ENCODE data around the gene MYL3. TPM values are rescaled to one million over a fixed set of nuclear protein-coding genes. Genes with fewer than 3 reads are reported as not detected.
"Not testable (repeated sequence)": the region's sequence is repeated elsewhere in the genome, so short reads cannot be mapped to it uniquely, and the experiment has no call there.

MYL3 gene
- total RNA-seq, 1 donor from 2014 or later: 33.1 TPM

DNA sequence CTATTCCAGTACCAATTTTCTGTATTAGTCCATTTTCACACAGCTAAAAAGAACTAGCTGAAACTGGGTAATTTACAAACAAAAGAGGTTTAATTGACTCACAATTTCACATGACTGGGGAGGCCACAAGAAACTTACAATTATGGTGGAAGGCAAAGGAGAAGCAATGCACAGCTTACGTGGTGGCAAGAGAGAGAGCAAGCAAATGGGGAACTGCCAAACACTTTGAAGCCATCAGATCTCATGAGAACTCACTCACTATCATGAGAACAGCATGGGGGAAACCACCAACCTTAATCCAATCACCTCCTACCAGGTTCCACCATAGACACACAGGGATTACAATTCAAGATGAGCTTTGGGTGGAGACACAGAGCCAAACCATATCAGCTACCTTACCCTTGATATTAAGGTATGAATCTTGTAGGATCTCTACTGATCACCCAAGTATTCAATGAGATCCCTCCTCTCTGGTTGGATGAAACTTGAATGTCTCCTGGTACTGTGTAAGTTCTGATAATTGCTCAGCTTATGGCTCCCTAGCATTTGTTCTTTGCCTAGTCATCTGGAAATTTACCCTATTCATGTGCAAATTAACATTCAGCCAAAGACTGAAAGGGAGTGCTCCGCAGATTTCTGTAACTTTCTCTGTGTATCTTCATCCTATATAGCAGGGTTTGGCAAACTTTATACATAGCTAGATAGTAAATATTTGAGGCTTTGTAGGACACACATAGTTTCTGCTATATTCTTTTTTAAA is 38.9 kb downstream of the MYL3 start:
- no peak for DNase-seq

DNA sequence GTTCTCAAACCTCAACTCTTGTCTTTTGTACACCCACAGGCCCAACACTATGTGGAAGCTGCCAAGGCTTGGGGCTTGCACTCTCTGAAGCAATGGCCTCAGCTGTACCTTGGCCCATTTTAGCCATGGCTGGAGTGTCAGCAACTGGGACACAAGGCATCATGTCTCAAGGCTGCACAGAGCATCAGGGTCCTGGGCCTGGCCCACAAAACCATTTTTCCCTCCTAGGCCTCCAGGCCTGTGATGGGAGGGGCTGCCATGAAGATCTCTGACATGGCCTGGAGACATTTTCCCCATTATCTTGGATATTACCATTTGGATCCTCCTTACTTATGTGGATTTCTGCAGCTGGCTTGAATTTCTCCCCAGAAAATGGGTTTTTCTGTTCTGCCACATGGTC is 39.9 kb downstream of the MYL3 start:
- not testable (repeated sequence) for DNase-seq

GRCh38 chr3:46821553-46821952 is 41.7 kb downstream of the MYL3 start:
- no peak for DNase-seq

DNA sequence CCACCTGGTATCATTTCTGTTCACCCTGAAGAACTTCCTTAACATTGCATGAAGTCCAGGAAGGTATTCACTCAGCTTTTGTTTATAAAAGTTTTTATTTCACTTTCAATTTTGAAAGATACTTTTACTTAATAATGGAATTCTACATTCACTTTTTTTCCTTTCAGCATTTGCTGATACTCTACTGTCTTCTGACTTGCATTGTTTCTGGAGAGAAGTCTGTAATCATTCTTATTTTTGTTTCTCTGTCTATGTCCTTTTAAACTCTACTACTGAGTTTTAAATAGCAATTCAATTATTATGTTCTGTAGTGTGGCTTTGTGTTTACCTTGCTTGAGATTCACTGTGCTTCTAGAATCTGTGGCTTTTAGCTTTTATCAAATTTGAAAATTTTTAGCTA is 42.4 kb downstream of the MYL3 start:
- no peak for DNase-seq

- DNase-seq: peak; percentile 79
Observed at GRCh38 chr3:46812237-46812791, 50.9 kb downstream of the MYL3 start.

- no peak for DNase-seq
Observed at GRCh38 chr3:46811615-46812236, 51.5 kb downstream of the MYL3 start.

- DNase-seq: not testable (repeated sequence)
Observed at GRCh38 chr3:46808766-46809165, 54.5 kb downstream of the MYL3 start.

Other genes with a start within 250 kb of the MYL3 start
- 39.8 TPM for gene ALS2CL, start 169.8 kb downstream of the MYL3 start, total RNA-seq
- gene TMIE, start 162.1 kb downstream of the MYL3 start, total RNA-seq: not detected
- not detected for gene PRSS50, start 145.6 kb downstream of the MYL3 start, total RNA-seq
- 6.5 TPM for gene PTH1R, start 14.3 kb upstream of the MYL3 start, total RNA-seq
- 28.6 TPM for gene CCDC12, start 113.3 kb upstream of the MYL3 start, total RNA-seq
- 62.2 TPM for gene NBEAL2, start 116.2 kb upstream of the MYL3 start, total RNA-seq

All from tongue (tissue), 2 donors.